GM12878 (cell line): ENCODE results near the gene PLOD2.

Source experiments
- BHLHE40 ChIP-seq, 2 experiments: fragments of 450-650 bp in 1 of 2; IDR thresholded peaks; 2 replicates each; pipeline ENCODE4 v1.6.1; 2011 to 2017; ENCODE audit warnings: low read depth in 2 of 2, borderline replicate concordance in 1 of 2, improper control_type of control experiment in 1 of 2, low read length in 1 of 2, mild to moderate bottlenecking in 1 of 2
- DPF2 ChIP-seq: fragments of 450-650 bp; IDR thresholded peaks from 2 replicates; pipeline ENCODE4 v1.6.1; 2017; ENCODE audit warnings: mild to moderate bottlenecking
- GABPA ChIP-seq: IDR thresholded peaks from 2 replicates; pipeline ENCODE4 v1.6.1; 2014; ENCODE audit warnings: antibody characterized with exemption, low read depth, mild to moderate bottlenecking, inconsistent platforms
- HCFC1 ChIP-seq: fragments of 150-350 bp; IDR thresholded peaks from 2 replicates; pipeline ENCODE4 v1.6.1; 2014; ENCODE audit warnings: low read length
- NFYB ChIP-seq: IDR thresholded peaks from 2 replicates; pipeline ENCODE4 v1.6.1; 2011; ENCODE audit warnings: low read depth, mild to moderate bottlenecking, low read length, improper control_type of control experiment, moderate library complexity; ENCODE audit not compliant: insufficient read depth
- PAX8 ChIP-seq: fragments of 450-650 bp; IDR thresholded peaks from 2 replicates; pipeline ENCODE4 v1.6.1; 2017; ENCODE audit warnings: mild to moderate bottlenecking, moderate library complexity
- POLR2AphosphoS2 ChIP-seq: IDR thresholded peaks from 2 replicates; pipeline ENCODE4 v1.6.1; 2011; ENCODE audit warnings: low read depth, mild to moderate bottlenecking, low read length, improper control_type of control experiment, moderate library complexity
- RCOR1 ChIP-seq: conservative IDR thresholded peaks from 2 replicates; pipeline ENCODE4 v1.6.1; 2012; ENCODE audit warnings: low read depth, low read length, improper control_type of control experiment
- SIN3A ChIP-seq: IDR thresholded peaks from 2 replicates; pipeline ENCODE4 v1.6.1; 2012; ENCODE audit warnings: low read depth, low read length, improper control_type of control experiment
- SMARCA5 ChIP-seq: fragments of 450-650 bp; IDR thresholded peaks from 2 replicates; pipeline ENCODE4 v1.6.1; 2017; ENCODE audit warnings: mild to moderate bottlenecking
- SP1 ChIP-seq: IDR thresholded peaks from one replicate; pipeline ENCODE4 v1.6.1; 2011; ENCODE audit warnings: low read depth, low read length
- TF ChIP-seq, protein P1 (sequence below): fragments of 450-650 bp; IDR thresholded peaks from 2 replicates; pipeline ENCODE4 v1.6.1; 2017; ENCODE audit warnings: mild to moderate bottlenecking
- TF ChIP-seq, protein P2 (sequence below): IDR thresholded peaks from 2 replicates; pipeline ENCODE4 v1.6.1; 2011; ENCODE audit warnings: borderline replicate concordance, low read depth, mild to moderate bottlenecking, moderate library complexity, mixed read lengths, low read length; ENCODE audit not compliant: insufficient read depth; ENCODE audit errors: extremely low read length

DNA sequence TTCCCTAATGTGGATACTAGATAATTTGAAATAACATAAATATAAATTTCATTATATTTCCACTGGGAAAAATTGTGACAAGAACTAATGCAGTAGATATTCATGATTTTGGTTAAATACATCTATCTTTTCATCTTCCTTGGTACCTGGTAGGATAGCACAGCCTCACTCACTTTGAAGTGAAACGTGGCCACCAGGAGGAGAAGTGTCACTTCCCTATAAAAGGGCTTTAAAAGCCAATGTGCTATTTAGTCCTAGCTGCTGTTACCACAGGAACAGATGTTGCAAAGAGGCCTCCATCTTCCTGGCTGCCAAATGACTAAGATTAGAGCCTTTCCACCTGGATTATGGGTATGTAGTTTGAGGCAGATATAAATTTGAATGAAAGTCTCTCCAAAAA is 140.0 kb downstream of the PLOD2 start:
- TF ChIP-seq NFYB: no peak
- TF ChIP-seq PAX8: no peak
- TF ChIP-seq RCOR1: no peak
- no peak for TF ChIP-seq SIN3A
- no peak for TF ChIP-seq SMARCA5
- no peak for TF ChIP-seq POLR2AphosphoS2
- no peak for TF ChIP-seq GABPA
- TF ChIP-seq SP1: no peak
- no peak for TF ChIP-seq HCFC1
- TF ChIP-seq DPF2: no peak
- TF ChIP-seq, protein P1, sequence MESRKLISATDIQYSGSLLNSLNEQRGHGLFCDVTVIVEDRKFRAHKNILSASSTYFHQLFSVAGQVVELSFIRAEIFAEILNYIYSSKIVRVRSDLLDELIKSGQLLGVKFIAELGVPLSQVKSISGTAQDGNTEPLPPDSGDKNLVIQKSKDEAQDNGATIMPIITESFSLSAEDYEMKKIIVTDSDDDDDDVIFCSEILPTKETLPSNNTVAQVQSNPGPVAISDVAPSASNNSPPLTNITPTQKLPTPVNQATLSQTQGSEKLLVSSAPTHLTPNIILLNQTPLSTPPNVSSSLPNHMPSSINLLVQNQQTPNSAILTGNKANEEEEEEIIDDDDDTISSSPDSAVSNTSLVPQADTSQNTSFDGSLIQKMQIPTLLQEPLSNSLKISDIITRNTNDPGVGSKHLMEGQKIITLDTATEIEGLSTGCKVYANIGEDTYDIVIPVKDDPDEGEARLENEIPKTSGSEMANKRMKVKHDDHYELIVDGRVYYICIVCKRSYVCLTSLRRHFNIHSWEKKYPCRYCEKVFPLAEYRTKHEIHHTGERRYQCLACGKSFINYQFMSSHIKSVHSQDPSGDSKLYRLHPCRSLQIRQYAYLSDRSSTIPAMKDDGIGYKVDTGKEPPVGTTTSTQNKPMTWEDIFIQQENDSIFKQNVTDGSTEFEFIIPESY: no peak
- TF ChIP-seq, protein P2, sequence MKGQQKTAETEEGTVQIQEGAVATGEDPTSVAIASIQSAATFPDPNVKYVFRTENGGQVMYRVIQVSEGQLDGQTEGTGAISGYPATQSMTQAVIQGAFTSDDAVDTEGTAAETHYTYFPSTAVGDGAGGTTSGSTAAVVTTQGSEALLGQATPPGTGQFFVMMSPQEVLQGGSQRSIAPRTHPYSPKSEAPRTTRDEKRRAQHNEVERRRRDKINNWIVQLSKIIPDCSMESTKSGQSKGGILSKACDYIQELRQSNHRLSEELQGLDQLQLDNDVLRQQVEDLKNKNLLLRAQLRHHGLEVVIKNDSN: no peak
- TF ChIP-seq BHLHE40 (IDR thresholded peaks at IDR 0.05; ENCODE audit: borderline replicate concordance in 1 of 2, low read depth in 2 of 2, low read length in 1 of 2): no peak
